Renal cortex interstitium (tissue), 11 donors: Measurements from ENCODE around the gene TAS1R3. TPM values are rescaled to one million over a fixed set of nuclear protein-coding genes. Genes with fewer than 3 reads are reported as not detected.
"Not testable (repeated sequence)": the region's sequence is repeated elsewhere in the genome, so short reads cannot be mapped to it uniquely, and the experiment has no call there.

Source experiments
- DNase-seq, 11 donors: peaks; one replicate each; pipeline ENCODE4 v3.0.0-alpha.2; 2013; ENCODE audit warnings: low read depth in 9 of 11, low spot score in 4 of 11; ENCODE audit errors: extremely low read depth in 1 of 11
- polyA plus RNA-seq, 3 donors: library from polyadenylated mRNA; unstranded; fragments of 120-200 nt; gene quantifications; one replicate each; pipeline ENCODE4 v1.2.1, GENCODE V29; 2013; ENCODE audit not compliant: insufficient read length in 3 of 3

Gene TAS1R3
- polyA plus RNA-seq, 3 donors: 0.31 to 0.52 (median 0.47) TPM

DNA sequence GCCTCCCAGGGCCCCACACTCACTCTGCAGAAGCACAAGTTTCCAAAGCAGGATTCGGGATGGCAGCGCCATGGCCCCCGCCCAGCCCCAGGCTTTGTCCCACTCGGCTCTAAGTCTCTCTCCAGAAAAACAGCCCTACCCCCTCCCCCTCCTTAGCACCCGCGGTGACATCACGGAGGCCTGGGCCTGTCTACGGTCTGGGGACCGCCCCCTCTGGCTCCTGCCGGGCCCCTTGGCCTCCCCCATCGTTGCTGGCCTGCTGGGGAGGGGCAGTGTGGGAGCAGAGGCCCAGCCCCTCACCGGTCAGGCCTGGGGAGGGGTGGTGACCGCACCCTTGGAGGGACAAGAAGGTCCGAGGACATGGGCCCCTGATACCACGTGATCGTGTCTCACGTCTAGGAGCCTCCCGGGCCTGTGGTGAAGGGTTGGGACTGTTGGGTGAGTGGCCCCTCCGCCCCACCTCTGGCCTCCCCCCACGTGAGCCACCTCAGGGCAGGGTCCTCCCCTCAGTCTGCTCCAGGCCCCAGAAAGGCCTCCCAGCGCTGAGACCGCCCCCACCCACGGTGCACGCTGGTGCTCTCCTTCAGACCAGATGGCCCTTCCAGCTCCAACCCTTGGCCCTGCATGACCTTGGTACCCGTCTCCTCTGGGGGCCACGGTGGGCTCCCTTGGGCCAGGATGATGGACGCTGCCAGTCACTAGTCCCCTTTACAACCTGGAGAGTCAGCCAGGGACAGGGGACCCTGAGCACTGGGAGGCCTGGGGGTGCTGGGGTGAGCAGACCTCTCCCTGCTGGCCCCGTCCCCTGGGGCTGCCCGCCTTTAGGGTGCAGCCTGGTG, 27.6 kb downstream of the TAS1R3 start, which contains the start of gene MXRA8:
Gene MXRA8, minus strand, starts transcription at position 123 of the 839 bp plus-strand sequence. Its CDS starts 51 bp downstream, at position 72.
- DNase-seq: peak in 5 of 11 donors; percentile 57 to 80 (median 61)

DNA sequence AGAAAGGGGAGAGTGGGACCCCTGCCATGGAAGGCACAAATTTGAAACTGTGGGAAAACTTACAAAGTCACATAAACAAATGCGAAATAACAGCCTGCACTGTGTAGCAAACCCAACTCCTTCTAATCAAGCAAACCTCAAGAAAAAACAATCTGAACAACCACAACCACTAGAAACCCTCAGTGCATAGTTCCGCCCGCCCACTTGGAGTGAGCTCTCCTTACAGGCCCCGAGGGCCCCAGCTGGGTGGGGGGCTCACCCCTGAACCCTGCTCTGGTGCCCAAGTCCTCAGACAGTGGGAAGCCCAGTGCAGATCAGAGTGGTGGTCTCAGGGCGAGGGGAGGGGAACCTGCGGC, 28.2 kb downstream of the TAS1R3 start:
- DNase-seq: no peak

DNA sequence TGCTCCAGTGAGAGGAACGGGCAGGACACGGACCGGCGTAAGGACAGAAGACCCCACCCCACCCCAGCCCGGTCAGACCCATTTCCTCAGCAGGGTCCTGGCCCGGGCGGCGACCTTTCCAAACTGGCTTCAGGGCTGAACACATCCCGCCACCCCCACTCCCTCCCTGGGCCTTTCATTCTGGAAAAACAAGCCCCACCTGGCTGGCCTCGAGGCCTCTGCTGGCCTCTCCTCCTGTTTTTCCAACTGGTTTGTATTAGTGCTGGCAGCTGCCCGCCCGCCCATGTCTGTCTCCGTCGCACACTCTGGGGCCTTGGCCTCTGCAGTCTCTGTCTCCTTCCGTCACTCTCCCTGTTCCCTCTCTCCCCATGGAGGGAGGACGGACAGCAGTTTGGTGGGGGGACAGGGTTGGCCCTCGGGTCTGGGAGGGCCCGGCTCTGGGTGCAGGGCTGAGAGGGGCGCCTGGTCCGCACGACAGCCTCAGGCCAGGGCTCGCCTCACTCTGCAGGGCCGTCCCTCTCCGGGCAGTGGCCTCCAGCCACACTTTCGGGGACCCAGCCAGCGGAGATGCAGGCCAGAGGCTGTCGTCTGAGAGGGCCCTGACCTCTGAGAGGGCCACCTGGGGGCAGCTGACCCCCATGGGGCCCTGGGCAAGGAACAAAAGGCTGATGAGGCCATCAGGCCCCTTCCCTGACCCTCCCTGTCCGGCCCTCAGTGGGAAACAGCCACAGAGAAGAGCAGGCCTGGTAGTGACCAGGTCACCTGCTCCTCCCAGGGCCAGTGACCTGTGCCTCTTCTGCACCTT, 28.8 kb downstream of the TAS1R3 start:
- DNase-seq: peak in 2 of 11 donors; percentile 51 to 65

DNA sequence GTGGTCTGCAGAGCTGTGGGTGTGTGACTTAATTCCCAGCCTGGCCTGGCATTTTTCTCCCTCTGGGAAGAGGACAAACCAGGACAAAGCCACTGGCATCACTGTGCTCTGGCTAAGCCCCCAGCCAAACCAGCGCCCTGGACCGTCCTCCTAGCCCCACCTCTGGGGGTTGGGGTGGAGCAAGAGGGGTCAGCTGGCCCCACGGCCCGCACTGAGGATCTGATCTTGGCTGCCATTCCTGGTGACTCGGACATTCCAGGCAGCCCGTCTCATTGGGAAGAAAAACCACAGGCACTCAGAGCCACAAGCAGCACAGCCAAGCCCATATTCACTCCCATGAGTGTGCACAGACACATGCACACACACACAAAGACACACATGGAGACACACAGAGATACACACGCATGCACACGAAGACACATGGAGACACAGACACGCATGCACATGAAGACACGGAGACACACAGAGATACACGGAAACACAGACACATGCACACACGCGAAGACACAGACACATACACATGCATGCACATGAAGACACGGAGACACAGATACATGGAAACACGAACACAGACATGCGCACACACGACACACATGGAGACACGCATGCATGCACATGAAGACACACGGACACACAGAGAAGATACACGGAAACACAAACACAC, 29.6 kb downstream of the TAS1R3 start:
- no peak for DNase-seq

DNA sequence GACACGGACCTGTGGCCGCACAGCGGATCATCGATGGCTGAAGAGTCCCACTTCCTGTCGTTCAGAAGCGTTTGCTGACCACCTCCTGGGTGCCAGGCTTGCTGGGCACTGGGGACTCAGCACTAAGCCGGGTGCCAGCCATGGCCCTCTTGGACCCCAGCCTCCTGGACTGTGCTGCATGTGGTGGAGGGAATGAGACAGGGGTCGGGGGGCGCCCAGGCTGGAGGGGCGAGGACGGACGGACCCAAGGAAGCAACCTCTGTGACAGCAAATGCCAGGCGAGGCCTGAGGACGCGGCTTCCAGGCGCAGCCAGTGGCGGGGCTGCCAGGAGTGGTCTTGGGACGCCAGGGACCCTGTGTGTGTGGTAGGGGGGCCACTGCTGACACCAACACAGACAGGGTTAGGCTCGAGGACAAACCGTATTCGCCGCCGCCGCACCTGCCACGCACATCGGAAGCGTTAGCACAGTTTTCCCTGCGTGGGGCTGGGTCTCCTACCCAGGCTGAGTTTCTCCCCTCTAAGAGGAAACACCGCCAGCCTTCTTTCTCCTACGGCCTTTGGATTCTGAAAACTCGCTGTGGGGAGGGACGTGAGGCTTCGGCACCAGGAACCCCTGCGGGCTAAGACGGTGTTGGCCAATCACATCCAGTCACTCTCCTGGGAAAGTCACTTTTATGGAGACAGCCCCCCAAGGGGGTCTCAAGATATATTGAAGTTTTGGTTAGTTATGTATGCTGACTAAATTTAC, 30.3 kb downstream of the TAS1R3 start:
- no peak for DNase-seq

DNA sequence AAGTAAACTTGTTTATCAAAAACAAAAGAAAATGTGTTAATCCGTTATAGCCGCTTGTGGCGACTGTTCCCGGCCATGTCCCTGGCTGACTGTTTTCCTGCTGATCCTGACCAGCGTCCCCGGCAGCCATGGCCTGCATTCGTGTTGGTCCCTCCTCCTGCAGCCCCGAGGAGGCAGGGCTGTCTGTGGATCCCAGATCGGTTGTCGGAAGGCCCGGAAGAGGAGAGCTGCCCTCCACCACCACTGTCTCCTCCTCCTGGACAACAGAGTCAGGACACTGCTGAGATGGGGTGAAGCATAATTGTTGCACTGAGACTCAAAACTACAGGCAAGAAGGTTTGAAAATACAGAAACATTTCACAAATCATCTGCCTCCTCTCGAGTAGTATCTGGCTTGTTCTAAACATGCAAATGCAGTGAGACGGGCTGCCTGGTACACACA, 30.9 kb downstream of the TAS1R3 start:
- no peak for DNase-seq

DNA sequence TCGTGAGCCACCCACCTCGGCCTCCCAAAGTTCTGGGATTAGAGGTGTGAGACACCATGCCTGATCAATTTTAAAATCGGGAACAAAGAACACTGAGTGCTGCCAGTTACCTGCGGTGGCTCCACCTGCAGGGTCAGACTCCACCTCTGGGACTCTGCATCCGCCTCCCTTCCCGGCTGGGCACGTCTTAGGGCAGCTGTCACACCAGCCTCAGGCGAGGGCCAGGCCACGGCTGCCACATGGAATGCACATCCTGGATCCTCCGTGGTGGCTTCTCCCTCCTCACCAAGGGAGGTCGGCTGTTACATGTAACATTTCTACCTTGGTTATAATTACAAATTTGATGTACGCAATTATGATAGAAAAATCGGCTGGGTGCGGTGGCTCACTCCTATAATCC, 33.2 kb downstream of the TAS1R3 start:
- DNase-seq: no peak

DNA sequence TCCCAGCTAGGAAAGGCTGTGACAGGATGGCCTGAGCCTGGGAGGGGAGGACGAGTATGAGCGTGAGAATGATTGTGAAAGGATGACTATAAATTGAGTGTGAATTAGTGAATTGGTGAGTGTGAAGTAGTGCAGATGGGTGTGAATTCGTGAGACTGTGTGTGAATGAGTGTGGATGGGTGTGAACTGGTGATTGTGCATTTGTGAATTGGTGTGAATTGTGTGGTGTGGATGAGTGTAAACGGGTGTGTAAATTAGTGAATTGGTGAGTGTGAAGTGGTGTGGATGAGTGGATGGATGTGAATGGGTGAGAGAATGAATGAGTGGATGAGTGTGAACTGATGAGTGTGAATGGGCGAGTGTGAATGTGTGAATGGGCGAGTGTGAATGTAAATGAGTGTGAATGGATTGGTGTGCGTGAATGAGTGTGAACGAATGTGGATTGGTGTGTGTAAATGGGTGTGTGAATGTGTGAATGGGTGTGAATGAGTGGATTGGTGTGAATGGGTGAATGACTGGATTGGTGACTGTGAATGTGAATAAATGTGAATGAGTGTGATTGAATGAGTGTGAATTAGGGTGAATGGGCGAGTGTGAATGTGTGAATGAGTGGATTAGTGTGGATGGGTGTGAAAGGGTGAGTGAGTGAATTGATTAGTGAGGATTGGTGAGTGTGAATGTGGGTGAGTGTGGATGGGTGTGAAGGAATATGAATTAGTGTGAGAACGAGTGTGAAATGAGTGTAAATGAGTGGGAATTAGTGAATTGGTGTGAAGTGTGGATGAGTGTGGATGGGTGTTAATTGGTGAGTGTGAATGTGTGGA, 35.0 kb downstream of the TAS1R3 start:
- DNase-seq: no peak

DNA sequence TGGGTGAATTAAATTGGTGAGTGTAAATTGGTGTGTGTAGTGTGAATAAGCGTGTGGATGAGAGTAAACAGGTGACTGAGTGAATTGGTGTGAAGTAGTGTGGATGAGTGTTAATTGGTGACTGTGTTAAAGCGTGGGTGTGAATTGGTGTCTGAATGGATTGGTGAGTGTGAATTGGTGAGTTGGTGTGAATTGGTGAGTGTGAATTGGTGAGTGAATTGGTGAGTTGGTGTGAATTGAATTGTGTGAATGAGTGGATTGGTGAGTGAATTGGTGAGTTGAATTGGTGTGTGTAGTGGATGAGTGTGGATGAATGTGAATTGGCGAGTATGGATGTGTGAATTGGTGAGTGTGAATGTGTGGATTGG, 35.6 kb downstream of the TAS1R3 start:
- no peak for DNase-seq

DNA sequence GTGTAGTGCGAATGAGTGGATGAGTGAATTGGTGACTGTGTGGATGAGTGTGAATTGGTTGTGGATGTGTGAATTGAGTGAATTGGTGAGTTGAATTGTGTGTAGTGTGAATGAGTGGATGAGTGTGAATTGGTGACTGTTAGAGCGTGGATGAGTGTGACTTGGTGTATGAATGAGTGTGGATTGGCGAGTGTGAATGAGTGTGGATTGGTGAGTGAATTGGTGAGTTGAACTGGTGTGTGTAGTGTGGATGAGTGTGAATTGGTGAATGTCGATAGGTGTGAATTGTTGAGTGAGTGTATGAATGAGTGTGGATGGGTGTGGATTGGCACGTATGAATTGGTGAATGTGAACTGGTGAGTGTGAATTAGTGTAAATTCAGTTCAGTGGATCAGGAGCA, 36.2 kb downstream of the TAS1R3 start:
- DNase-seq: no peak

DNA sequence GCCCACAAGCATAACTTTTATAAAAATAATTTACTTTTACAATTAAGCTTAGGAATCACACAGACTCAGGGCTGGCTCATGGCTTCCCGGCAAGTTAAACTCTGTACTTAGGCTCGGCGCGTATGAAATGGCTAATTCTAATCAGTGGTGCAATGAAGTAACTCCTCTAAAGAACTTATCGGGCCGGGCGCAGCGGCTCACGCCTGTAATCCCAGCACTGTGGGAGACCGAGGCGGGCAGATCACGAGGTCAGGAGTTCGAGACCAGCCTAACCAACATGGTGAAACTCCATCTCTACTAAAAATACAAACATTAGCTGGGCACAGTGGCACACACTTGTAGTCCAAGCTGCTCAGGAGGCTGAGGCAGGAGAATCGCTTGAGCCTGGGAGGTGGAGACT, 39.0 kb downstream of the TAS1R3 start:
- not testable (repeated sequence) for DNase-seq

DNA sequence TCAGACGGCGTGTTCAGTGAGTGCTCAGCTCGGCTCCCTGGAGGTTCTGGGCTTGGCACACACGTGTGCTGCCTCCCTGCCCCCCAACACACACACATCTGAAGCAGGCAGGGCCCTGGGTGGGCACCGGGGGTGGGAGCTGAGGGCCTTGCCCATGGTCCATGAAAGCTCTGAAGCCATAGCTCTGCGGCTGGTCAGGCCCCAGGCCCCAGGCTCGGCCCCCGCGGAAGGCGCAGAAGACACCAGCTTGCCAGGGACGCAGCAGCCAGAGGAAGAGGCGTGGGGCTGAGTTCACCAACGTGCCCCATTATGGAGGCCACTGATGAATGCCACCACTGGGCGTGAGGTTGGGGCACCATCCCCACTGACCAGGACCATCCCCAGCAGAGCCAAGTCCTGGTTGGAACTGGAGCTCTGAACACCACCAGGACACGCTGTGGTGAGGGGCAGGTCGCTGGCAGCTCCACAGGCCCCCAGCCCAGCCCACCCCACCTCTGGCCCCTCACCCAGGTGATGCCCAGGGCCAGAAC, 39.8 kb downstream of the TAS1R3 start:
- no peak for DNase-seq

DNA sequence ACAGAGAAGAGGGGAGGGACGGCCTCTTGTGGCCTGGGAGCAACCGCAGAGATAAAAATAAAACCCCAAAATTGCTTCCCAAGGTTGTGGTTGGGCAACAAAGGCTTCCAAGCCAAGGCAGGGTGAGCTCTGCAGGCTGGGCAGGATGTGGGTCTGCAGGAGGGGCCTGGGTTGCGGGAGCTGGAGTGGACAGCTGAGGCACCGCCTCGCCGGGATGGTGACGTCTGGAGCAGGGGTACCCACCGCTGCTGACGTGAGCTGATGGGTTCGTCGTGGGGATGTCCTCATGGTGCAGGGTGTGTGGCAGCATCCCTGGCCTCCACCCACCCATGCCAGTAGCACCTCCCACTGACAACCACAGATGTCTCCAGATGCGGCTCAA, 40.3 kb downstream of the TAS1R3 start:
- no peak for DNase-seq

DNA sequence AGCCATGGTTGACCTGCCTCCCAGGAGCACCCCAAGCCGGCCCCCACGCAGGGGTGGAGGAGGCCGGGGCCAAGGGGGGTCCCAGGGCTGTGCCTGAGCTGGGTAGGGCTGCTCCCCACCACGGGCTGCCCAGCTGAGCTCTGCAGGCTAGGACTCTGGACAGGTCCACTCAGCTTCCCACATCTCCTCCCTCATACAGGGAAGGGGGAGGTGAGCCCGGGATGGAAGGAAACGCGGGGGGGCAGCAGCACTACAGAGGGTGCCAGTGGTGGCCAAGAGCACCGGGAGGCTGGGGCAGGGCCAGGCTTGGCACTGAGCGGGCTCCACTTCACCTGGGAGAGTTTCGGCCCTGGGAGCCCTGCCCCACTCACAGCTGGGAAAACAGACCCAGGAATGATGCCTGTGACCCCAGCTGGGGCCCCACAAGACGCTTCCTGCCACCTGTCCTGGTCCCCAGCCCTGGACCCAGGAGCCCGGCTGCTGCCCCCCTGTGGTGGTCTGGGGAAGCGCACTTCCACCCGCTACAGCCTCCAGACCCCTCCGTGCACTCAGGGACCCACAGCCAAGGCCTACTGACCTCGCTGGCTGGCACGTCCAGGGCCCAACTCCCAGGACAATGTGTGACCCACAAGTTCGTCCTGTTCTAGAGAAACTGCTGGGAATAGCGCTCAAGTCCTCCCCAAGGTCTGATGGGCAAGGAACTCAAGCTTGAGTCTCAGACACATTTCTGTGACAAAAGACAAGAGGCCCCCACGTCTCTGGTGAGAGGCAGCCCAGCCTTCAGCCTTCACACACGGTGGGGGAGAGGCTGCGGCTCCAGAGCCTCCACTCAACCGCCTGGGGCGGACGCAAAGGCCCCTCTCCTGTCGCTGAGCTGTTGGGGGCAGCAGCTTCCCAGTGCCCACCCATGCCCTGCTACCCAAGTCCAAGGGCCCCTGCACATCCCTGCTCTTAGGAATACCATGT, 40.9 kb downstream of the TAS1R3 start:
- DNase-seq: no peak

DNA sequence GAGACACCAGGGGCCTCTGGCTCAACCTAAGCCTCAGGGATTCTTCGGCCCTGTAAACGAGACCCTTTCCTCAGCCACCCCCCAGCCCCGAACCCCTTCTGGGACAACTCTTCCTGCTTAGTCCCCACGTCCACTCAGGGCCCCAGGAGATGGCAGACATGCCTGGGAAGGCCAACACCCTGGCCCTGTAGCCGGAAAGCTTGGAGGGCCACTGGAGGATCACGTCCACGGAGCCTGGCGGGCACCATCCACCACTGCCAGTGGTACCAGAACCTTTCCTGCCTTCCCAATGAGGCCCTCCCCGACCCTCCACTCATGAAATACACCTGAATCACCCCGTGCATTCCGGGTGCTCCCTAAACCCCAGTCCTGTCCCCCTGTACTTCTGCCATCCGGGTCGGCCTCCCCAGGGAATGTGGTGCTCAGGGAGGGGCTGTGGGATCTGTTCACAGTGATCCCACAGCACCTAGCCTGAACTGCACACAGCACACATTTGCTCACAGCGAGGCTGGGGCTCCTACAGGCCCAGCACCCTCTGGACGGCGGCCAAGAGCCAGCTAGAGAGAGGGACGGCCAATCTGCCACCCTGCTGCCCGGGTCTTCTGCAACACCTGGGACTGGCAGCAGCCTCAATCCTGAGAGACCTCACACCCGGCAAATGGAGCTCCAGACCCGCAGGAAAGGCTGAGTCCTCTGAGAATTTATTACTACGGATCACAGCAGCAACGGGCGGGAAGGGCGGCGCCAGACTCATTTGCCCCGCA, 42.2 kb downstream of the TAS1R3 start:
- no peak for DNase-seq
